Uterus (tissue), 4 donors: ENCODE measurements around the gene HOXA9. TPM values are rescaled to one million over a fixed set of nuclear protein-coding genes. Genes with fewer than 3 reads are reported as not detected.

ENCODE experiments used
- DNase-seq, 2 donors: peaks; one replicate each; pipeline ENCODE4 v3.0.0-alpha.2; 2019 to 2020
- H3K27ac ChIP-seq, 2 donors: fragments of 200-600 bp; sonication (generic); 1 replicate in 1 of 2; 2 replicates in 1 of 2; pipeline ENCODE4 v1.5.1; 2016 to 2018
- H3K27me3 ChIP-seq, 2 donors: fragments of 200-600 bp; sonication (generic); one replicate each; pipeline ENCODE4 v1.5.1; 2018 to 2019; ENCODE audit warnings: control low read depth in 1 of 2
- H3K36me3 ChIP-seq, 2 donors: fragments of 200-600 bp; sonication (generic); one replicate each; pipeline ENCODE4 v1.5.1; 2019; ENCODE audit warnings: control low read depth in 1 of 2
- H3K4me1 ChIP-seq, 2 donors: fragments of 200-600 bp; sonication (generic); one replicate each; pipeline ENCODE4 v1.5.1; 2018 to 2019; ENCODE audit warnings: control low read depth in 1 of 2
- H3K4me3 ChIP-seq, 2 donors: fragments of 200-600 bp; sonication (generic); 1 replicate in 1 of 2; 2 replicates in 1 of 2; pipeline ENCODE4 v1.5.1; 2018 to 2019; ENCODE audit warnings: mild to moderate bottlenecking in 1 of 2
- H3K9me3 ChIP-seq, 2 donors: fragments of 200-600 bp; sonication (generic); one replicate each; pipeline ENCODE4 v1.5.1; 2019; ENCODE audit warnings: control low read depth in 1 of 2
- POLR2A ChIP-seq, 2 donors: fragments of 450-650 bp; IDR thresholded peaks; one replicate each; pipeline ENCODE4 v1.6.1; 2016; ENCODE audit warnings: antibody characterized with exemption in 2 of 2, mild to moderate bottlenecking in 1 of 2, moderate library complexity in 1 of 2
- intact Hi-C: fragments of 100-400 bp; cut with DNase I; formaldehyde crosslinking; loops from one replicate; pipeline ENCODE4 v1.15.1; 2023; ENCODE audit warnings: low total_unique reads
- total RNA-seq, 4 donors: library from RNA; depleted of rRNA in 3 of 4; stranded (reverse); fragments of >200 nt in 3 of 4; gene quantifications; one replicate each; pipeline versions ENCODE4 v1.1.0 to v1.2.4, GENCODE V29; 2014 to 2023
- TF ChIP-seq, protein P1 (sequence below), 4 experiments: fragments of 200-600 bp in 2 of 4; fragments of 450-650 bp in 2 of 4; sonication (generic) in 2 of 4; IDR thresholded peaks; one replicate each; pipeline ENCODE4 v1.5.1; 2016 to 2019; ENCODE audit warnings: antibody characterized with exemption in 4 of 4, mild to moderate bottlenecking in 2 of 4, moderate library complexity in 1 of 4
- donor health status: DM: yes; HTN: yes; CAD: no.

The HOXA9 gene
- total RNA-seq, 4 donors from 2014 or later, result 2.3 to 26.4 (median 22.4) TPM

GRCh38 chr7:27146491-27147198 lies 18.7 kb downstream of the HOXA9 start:
- H3K27me3 ChIP-seq, result no peaks in the 10 kb centered on the region
- DNase-seq, result no peak
- TF ChIP-seq POLR2A (IDR thresholded peaks at IDR 0.05), result no peak
- TF ChIP-seq, protein P1, sequence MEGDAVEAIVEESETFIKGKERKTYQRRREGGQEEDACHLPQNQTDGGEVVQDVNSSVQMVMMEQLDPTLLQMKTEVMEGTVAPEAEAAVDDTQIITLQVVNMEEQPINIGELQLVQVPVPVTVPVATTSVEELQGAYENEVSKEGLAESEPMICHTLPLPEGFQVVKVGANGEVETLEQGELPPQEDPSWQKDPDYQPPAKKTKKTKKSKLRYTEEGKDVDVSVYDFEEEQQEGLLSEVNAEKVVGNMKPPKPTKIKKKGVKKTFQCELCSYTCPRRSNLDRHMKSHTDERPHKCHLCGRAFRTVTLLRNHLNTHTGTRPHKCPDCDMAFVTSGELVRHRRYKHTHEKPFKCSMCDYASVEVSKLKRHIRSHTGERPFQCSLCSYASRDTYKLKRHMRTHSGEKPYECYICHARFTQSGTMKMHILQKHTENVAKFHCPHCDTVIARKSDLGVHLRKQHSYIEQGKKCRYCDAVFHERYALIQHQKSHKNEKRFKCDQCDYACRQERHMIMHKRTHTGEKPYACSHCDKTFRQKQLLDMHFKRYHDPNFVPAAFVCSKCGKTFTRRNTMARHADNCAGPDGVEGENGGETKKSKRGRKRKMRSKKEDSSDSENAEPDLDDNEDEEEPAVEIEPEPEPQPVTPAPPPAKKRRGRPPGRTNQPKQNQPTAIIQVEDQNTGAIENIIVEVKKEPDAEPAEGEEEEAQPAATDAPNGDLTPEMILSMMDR (IDR thresholded peaks at IDR 0.05), result no peak
- H3K4me1 ChIP-seq, result no peaks in the 10 kb centered on the region
- intact Hi-C loops, result loop anchor here (10.0 kb wide), 1 partner anchor 52 kb away; the partner anchor contains the start of gene HOXA1
- peak overlapping the region in 1 of 2 donors; percentile 59 for H3K4me3 ChIP-seq
- H3K9me3 ChIP-seq, result no peaks in the 10 kb centered on the region
- peak overlapping the region; percentile 96 for H3K27ac ChIP-seq
- H3K36me3 ChIP-seq, result no peaks in the 10 kb centered on the region

- intact Hi-C loops, result loop anchor here (10.0 kb wide), 1 partner anchor 51 kb away; the partner anchor contains the start of gene HOXA1
- TF ChIP-seq, protein P1 (IDR thresholded peaks at IDR 0.05), result no peak
- TF ChIP-seq POLR2A (IDR thresholded peaks at IDR 0.05), result no peak
- Histone ChIP-seq H3K27me3 (no peaks in the 10 kb centered on the region), H3K36me3 (no peaks in the 10 kb centered on the region), H3K4me1 (no peaks in the 10 kb centered on the region), H3K4me3 (no peak overlapping the region), H3K9me3 (no peaks in the 10 kb centered on the region), H3K27ac (peak overlapping the region in 1 of 2 donors; percentile 45)
- DNase-seq, result peak in 1 of 2 donors; percentile 24
These were observed 19.4 kb downstream of the HOXA9 start for GRCh38 chr7:27145914-27146412.

GRCh38 chr7:27145165-27145913 lies 20.0 kb downstream of the HOXA9 start:
- TF ChIP-seq, protein P1 (IDR thresholded peaks at IDR 0.05), result no peak
- no peak for TF ChIP-seq POLR2A (IDR thresholded peaks at IDR 0.05)
- peak in 1 of 2 donors; percentile 21 for DNase-seq
- no peaks in the 10 kb centered on the region for H3K4me1 ChIP-seq
- intact Hi-C loops, result loop anchor here (10.0 kb wide), 1 partner anchor 51 kb away; the partner anchor contains the start of gene HOXA1
- H3K36me3 ChIP-seq, result no peaks in the 10 kb centered on the region
- no peak overlapping the region for H3K4me3 ChIP-seq
- H3K27ac ChIP-seq, result peak overlapping the region in 1 of 2 donors; percentile 45
- no peaks in the 10 kb centered on the region for H3K9me3 ChIP-seq
- H3K27me3 ChIP-seq, result no peaks in the 10 kb centered on the region

GRCh38 chr7:27144781-27145164 lies 20.6 kb downstream of the HOXA9 start:
- intact Hi-C loops, result loop anchor here (10.0 kb wide), 1 partner anchor 50 kb away; the partner anchor contains the start of gene HOXA1
- peak in 1 of 2 donors; percentile 20 for DNase-seq
- Histone ChIP-seq H3K4me1 (no peaks in the 10 kb centered on the region), H3K36me3 (no peaks in the 10 kb centered on the region), H3K4me3 (no peak overlapping the region), H3K27ac (peak overlapping the region in 1 of 2 donors; percentile 45), H3K27me3 (no peaks in the 10 kb centered on the region), H3K9me3 (no peaks in the 10 kb centered on the region)
- TF ChIP-seq, protein P1 (IDR thresholded peaks at IDR 0.05), result no peak
- TF ChIP-seq POLR2A (IDR thresholded peaks at IDR 0.05), result no peak
